Measurements from ENCODE around the gene BCL6. TPM values are rescaled to one million over a fixed set of nuclear protein-coding genes. Genes with fewer than 3 reads are reported as not detected.

Gene BCL6
- total RNA-seq, 2 experiments from 2014 or later = 14.9 to 16.9 TPM

DNA sequence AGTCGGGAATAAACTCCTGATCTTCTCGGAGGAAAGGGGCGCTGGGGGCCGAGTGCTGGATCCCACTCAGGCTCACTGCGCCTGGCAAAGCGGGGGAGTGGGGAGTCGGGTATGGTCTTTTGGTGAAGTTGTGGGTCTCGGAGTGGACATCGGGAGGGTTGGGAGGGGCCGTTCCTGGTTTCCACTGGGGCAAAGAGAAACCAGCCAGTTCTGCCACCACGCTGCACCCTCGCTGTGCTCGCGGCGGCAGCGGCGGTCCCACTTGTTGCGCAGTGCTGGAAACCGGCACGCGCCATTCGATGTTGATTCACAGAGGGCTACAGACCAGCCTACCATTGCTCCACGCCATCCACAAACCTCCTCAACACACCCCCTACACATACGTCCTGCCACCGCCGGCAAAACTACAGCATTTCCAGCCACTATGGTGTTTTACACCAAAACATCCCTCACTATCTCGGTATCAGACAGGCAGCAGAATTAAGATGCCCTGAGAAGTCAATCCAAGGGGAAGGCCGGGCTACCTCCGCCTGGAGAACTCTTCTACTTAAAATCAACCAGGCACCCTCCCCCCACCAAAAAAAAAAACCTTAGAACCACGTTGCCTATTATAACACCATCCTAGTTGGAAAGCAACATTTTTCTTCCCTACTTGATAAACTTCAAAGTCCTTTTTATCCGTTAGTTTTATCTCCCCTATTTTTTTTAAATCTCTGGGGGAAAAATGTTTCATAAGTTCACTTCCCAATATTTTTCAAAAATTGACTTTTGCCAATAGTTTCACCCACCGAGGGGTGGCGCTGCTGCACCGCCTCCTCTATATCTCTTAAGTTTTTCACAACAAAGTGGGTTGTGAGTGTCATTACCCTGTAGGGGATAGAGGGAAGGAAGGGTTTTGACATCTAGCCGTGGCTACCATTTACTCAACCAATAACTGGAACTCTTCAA, 3.6 kb downstream of the BCL6 start:
- ChIA-PET CTCF (interaction anchor here (0.7 to 5.6 kb wide), 29 partner anchors 185 to 1402 kb away, joined by 3 to 96 read pairs (median 5); no protein-coding TSS in a partner anchor), POLR2A (interaction anchor here (0.6 to 1.4 kb wide), 5 partner anchors 234 to 958 kb away, joined by 3 to 9 read pairs (median 3); partner anchors contain the start of gene EIF4A2)

DNA sequence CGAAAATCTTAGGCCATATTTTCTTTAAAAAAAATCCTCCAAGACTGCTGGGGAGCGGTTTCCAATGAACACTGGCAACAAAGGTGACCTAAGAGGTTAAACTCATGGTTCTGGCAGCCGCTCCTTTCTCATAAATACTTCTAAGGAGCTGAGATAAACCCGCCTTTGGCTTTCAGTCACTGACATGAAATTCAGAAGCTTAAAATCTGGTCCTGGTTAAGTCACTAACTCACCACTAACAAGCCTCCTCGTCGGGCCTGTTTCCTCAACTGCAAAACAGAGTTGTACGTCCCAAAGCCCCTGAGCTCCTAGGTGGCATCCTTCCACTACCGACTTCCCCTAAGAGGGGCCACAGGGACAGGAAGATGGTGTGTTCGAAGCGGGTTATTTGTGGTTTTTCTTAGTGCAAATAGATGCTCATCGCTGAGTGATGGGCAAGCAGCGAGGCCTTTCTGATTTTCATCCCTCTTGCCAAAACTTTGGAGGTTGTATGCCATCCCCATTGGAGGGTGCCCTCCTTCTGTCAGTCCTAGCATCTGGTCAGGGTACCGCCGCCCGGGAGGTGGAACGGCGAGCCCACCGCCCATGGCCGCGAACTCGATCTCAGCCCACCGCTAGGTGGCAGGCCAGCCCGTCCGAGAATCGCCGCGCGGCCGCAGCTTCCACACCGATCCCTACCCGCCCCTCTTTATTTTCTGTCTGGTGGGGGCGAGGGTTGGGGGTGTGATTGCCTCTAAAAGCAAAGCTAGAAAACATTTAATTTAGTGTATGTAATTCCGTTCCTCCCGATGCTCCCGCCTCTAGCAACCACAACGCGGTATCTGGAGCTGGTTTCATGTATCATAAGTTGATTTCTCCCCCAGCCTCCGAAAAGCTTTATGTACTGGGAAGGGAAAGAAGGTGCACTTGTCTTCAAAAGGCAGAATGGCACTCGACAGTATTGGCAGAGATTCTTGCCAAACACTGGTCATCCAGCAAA, 4.6 kb downstream of the BCL6 start:
- POLR2A ChIA-PET = interaction anchor here (0.6 to 1.6 kb wide), 9 partner anchors 60 to 1298 kb away, joined by 3 to 5 read pairs (median 4); no protein-coding TSS in a partner anchor
- CTCF ChIA-PET = interaction anchor here (0.6 to 5.6 kb wide), 69 partner anchors 13 to 1408 kb away, joined by 3 to 96 read pairs (median 4); partner anchors contain the start of gene LPP

DNA sequence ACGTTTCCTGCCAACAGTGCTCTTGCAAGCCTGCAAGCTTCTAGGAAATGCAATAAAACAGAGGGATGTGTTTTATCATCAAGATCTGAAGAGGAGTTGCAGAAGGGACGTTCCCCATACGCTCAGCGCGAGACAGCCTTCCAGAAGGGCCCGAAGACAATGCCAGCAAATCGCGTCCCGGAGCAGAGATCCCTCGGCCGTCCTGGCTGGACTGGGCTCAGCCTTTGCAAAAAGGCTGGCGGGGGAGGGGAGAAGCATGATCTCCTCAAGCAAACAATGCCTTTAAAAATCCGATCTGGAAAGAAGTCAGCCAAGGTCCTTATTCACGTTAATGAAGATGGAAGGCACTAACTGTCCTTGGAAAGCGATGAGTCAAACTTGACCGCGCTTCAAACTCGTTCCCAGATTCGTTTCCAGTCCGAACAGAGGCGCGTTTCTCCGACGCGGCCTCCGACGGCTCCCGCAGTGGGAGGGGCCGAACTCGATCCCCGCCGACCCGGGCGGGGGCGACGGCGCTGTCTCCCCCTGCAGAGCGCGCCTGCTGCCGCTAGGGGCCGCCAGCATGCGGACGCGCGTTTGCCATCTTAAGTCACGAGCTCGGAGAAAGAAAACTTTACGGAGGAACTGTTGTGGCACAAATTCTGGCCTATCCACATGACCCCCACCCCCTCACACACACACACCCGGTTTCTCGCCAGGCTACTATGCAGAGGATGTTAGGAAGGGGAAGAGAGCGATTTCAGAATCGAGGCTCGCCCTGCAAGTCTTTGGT, 5.5 kb downstream of the BCL6 start:
- ChIA-PET CTCF (interaction anchor here (0.6 to 5.6 kb wide), 77 partner anchors 8 to 1409 kb away, joined by 3 to 96 read pairs (median 4); partner anchors contain the start of gene LPP), POLR2A (interaction anchor here (0.6 to 1.6 kb wide), 8 partner anchors 61 to 1299 kb away, joined by 3 to 5 read pairs (median 4); no protein-coding TSS in a partner anchor)

GRCh38 chr3:187739094-187739560, 6.1 kb downstream of the BCL6 start:
- ChIA-PET POLR2A (interaction anchor here (1.5 kb wide), 1 partner anchor 61 kb away, joined by 5 read pairs; no protein-coding TSS in a partner anchor), CTCF (interaction anchor here (0.7 to 5.6 kb wide), 34 partner anchors 9 to 1404 kb away, joined by 3 to 96 read pairs (median 3); partner anchors contain the start of gene LPP)

DNA sequence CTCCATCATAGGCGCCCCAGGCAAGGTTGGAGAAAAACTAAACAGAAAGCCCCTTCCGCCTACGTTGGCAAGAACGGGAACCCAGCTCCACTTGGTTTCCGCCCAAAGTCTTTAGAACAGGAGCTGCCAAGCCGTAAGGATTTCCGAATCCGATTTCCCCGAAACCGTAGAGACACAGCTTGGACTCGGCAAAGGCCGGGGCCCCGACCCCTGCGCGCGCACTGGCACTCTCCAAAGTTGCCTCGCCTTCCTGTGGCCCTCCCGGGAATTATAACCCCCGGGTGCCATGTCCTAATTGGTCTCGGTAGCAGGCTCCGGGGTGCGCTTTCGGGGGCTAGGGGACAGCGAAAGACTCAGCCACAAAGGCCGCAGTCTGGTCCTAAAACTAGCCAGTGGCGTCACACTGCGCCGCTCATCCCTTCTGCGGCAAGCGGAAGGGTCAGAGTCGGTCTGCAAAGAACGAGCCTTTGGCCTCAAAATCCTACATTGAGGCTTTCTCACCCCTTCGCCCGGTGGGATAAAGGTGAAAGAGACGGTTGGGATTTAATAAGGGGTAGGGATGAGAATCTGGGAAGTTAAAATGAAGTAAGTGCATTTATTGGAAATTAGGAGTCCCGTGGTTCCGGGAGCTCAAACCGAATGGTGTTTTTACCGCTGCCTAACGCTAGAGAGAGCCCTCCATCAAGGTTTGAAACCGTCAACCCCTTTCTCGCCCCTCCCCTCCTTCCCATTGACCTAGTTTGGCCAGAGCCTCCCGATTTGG, 6.8 kb downstream of the BCL6 start:
- ChIA-PET POLR2A (interaction anchor here (0.6 kb wide), 1 partner anchor 452 kb away, joined by 4 read pairs; no protein-coding TSS in a partner anchor), CTCF (interaction anchor here (0.6 to 5.6 kb wide), 31 partner anchors 9 to 1405 kb away, joined by 3 to 96 read pairs (median 3); partner anchors contain the start of gene LPP)

- POLR2A ChIA-PET = interaction anchor here (0.6 kb wide), 1 partner anchor 452 kb away, joined by 4 read pairs; no protein-coding TSS in a partner anchor
- CTCF ChIA-PET = interaction anchor here (0.6 to 5.6 kb wide), 14 partner anchors 10 to 1405 kb away, joined by 3 to 96 read pairs (median 6); no protein-coding TSS in a partner anchor
Observed at GRCh38 chr3:187738071-187738330, 7.3 kb downstream of the BCL6 start.

- ChIA-PET CTCF (interaction anchor here (0.6 to 5.6 kb wide), 10 partner anchors 31 to 1406 kb away, joined by 3 to 96 read pairs (median 4); no protein-coding TSS in a partner anchor), POLR2A (interaction anchor here (0.6 kb wide), 3 partner anchors 453 to 770 kb away, joined by 4 to 5 read pairs (median 4); no protein-coding TSS in a partner anchor)
Observed at GRCh38 chr3:187737368-187738070, 7.7 kb downstream of the BCL6 start.

- ChIA-PET POLR2A (interaction anchor here (0.6 kb wide), 2 partner anchors 561 to 770 kb away, joined by 4 to 5 read pairs; no protein-coding TSS in a partner anchor), CTCF (interaction anchor here (0.6 to 5.6 kb wide), 5 partner anchors 31 to 1395 kb away, joined by 3 to 96 read pairs (median 3); no protein-coding TSS in a partner anchor)
Observed at GRCh38 chr3:187737006-187737367, 8.3 kb downstream of the BCL6 start.

DNA sequence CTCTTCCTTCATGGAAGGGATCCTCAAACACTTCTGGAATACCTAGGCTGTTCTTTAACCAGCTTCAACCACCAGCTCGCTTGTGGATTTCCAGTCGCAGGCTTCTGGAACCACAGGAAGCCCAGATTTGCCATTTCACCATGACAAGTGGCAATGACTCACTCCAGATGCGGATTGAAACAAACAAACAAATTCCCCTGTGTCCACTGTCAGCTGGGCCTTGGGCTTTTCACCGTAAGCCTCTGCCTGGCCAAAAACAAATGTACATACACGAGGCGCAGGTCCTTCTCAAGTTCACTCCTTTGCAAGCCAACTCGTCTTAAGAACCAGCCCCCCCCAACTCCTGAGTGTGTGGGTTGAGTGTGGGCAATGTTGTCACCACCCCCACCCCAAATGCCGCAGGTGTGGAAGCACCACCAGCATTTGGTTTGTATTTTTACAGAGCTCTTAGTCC, 8.8 kb downstream of the BCL6 start:
- ChIA-PET POLR2A (interaction anchor here (0.6 kb wide), 1 partner anchor 771 kb away, joined by 4 read pairs; no protein-coding TSS in a partner anchor), CTCF (interaction anchor here (0.6 to 5.6 kb wide), 4 partner anchors 166 to 1396 kb away, joined by 3 to 96 read pairs (median 6); no protein-coding TSS in a partner anchor)

DNA sequence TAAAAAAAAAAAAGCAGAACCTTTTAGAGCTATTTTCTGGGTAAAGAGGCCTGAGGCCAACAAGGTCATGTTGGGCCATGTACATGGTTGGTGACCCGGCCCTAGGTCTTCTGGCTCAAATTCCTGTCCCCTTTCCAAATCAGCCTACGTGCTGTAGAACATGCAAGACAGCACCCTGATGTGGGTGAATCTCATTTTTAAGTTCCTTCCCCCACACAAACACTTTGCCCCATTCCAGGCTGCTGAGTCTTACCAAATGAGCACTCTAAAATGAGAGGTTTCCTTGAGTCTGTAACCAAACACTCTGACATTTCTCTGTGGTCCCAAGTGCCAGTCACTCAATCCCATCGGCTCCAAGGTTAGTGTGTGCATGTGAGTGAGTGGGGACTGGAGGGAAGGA, 9.4 kb downstream of the BCL6 start:
- ChIA-PET POLR2A (no interaction called here), CTCF (interaction anchor here (5.6 kb wide), 1 partner anchor 1218 kb away, joined by 96 read pairs; no protein-coding TSS in a partner anchor)

- ChIA-PET POLR2A (no interaction called here), CTCF (no interaction called here)
Observed at GRCh38 chr3:187735383-187735782, 9.9 kb downstream of the BCL6 start.

DNA sequence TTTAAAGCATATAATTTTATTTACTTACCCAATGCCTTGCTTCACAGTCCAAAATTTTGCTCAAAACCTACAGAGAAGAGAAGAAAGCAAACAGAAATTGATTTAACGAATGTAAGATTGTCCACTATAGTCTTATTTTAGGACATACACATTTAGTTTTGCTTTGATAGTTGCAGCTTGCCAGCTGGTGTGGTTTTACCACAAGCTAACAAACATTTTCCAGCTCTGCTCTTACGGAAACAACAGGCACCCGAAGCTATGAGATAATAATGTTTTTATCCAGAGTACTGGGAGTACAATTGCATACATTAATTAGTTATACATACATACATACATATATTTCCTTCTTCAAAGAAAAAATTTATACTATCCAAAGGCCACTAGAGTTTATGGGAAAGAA, 10.4 kb downstream of the BCL6 start:
- ChIA-PET POLR2A (no interaction called here), CTCF (no interaction called here)

GRCh38 chr3:187733371-187733770, 11.9 kb downstream of the BCL6 start:
- ChIA-PET POLR2A (no interaction called here), CTCF (no interaction called here)

GRCh38 chr3:187729598-187729997, 15.7 kb downstream of the BCL6 start:
- ChIA-PET POLR2A (no interaction called here), CTCF (no interaction called here)

- CTCF ChIA-PET = interaction anchor here (2.6 kb wide), 1 partner anchor 10 kb away, joined by 10 read pairs; no protein-coding TSS in a partner anchor
- POLR2A ChIA-PET = no interaction called here
Observed at GRCh38 chr3:187728940-187729583, 16.2 kb downstream of the BCL6 start.

DNA sequence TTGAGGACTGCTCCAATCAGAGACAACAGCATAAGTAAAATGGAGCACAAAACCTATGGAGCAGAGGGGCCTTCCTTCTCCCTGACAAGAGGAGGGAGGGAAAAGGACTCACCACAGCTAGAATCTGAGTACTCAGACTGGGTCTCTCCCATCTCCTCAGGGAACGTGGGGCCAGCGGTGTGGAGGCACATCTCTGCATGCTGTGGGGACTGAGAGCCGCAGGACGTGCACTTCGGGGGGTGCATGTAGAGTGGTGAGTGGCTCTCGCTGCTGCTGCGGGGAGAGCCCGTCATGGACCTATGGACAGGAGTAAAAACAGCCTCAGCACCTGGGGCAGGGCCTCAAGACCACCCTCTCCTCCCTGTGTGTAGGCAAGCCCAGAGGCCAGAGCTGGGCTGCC, 17.0 kb downstream of the BCL6 start:
- POLR2A ChIA-PET = no interaction called here
- CTCF ChIA-PET = interaction anchor here (2.6 kb wide), 1 partner anchor 11 kb away, joined by 10 read pairs; no protein-coding TSS in a partner anchor
